ENCODE results near the gene TMEM81. TPM values are rescaled to one million over a fixed set of nuclear protein-coding genes. Genes with fewer than 3 reads are reported as not detected.

TMEM81 gene
- total RNA-seq, 4 donors from 2014 or later = 1.6 to 4.5 (median 2.9) TPM

GRCh38 chr1:205077934-205078311, 6.3 kb downstream of the TMEM81 start:
- Histone ChIP-seq H3K36me3 (peaks cover 0 to 11% of the 10 kb centered on the region in 2 donors), H3K4me3 (no peak overlapping the region), H3K9me3 (no peaks in the 10 kb centered on the region), H3K4me1 (no peaks in the 10 kb centered on the region), H3K27me3 (no peaks in the 10 kb centered on the region), H3K27ac (no peak overlapping the region)
- TF ChIP-seq CTCF (IDR thresholded peaks at IDR 0.05) (no peak), POLR2A (IDR thresholded peaks at IDR 0.05) (no peak), POLR2AphosphoS5 (IDR thresholded peaks at IDR 0.05) (no peak), EP300 (IDR thresholded peaks at IDR 0.05) (no peak)
- ATAC-seq = no peak
- 89 to 100% methylated on average over 1 of the region's 1 CpG for WGBS, 2 donors (ENCODE audit: low coverage in 1 of 2)

DNA sequence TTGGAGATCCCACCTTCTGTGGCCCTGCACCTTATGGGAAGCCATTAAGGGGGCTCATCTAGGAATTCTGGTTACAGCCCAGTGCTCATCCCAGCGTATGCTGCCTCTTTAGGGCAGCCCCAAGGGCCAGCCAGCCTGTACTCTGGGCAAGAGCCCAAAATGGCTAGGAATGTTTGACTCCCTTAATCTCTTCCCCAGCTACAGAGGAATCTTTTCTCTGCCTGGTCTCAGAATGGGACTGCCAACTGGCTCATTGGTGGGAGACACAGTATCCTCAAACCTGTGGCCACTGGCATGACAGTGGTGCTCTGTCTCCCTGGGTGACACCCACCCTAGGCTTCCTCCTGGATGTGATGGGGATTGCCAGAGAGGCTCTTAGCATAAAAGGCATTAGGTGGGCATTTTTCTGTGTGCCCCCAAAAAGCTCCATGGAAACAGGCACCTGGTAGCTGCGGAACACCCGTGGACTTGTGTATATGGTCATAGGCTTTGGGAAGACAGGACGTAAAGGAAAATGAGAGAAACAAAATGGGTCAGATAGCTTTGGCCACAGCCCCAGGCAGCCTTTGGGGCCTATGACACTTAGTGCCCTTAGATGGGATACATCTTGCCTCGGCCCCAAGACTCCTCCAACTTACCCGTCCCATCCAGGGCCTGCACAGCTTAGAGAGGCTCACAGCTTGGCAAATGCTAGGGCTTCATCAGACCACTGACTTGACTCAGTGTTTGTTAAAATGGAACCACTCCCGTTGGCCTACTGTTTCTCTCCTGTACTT, 6.9 kb downstream of the TMEM81 start:
- no peak for ATAC-seq
- H3K4me3 ChIP-seq = no peak overlapping the region
- 98% methylated on average over 5 of the region's 7 CpGs; no CpG with 5 or more reads in 1 of the 2 donors for WGBS, 2 donors (ENCODE audit: low coverage in 1 of 2)
- TF ChIP-seq EP300 (IDR thresholded peaks at IDR 0.05) (no peak), CTCF (IDR thresholded peaks at IDR 0.05) (no peak), POLR2AphosphoS5 (IDR thresholded peaks at IDR 0.05) (no peak), POLR2A (IDR thresholded peaks at IDR 0.05) (no peak)
- no peaks in the 10 kb centered on the region for H3K27me3 ChIP-seq
- peaks cover 0 to 5% of the 10 kb centered on the region in 2 donors for H3K36me3 ChIP-seq
- no peaks in the 10 kb centered on the region for H3K9me3 ChIP-seq
- H3K4me1 ChIP-seq = no peaks in the 10 kb centered on the region
- H3K27ac ChIP-seq = no peak overlapping the region

DNA sequence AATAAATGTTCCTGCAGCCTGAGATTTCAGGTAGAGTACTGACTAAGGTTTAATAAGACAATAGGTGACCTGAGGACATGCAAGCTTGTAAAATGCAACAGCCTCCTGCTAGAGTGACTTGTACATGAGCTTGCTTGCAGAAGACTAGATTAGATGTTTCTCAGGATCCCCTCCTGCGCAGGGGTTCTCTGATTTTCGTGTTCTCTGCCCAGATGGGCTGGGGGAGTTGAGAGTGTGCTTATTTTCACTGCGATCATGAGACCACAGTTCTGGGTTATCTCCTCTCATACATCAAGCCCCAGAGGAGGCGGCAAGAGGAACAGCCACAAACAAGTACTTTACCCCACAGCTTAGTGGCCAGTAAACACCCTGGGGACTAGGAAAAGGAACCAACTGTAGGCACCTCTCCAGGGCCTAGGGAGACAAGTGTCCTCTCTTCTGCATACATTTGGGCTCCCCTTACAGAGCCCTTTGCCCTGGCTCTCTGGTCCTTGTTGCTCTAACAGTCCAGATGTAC, 8.0 kb downstream of the TMEM81 start:
- no peak for TF ChIP-seq CTCF (IDR thresholded peaks at IDR 0.05)
- TF ChIP-seq EP300 (IDR thresholded peaks at IDR 0.05) = no peak
- TF ChIP-seq POLR2A (IDR thresholded peaks at IDR 0.05) = no peak
- no peak for TF ChIP-seq POLR2AphosphoS5 (IDR thresholded peaks at IDR 0.05)
- Histone ChIP-seq H3K9me3 (no peaks in the 10 kb centered on the region), H3K27ac (no peak overlapping the region), H3K4me3 (no peak overlapping the region), H3K27me3 (no peaks in the 10 kb centered on the region), H3K4me1 (no peaks in the 10 kb centered on the region), H3K36me3 (no peaks in the 10 kb centered on the region)
- WGBS, 2 donors (ENCODE audit: low coverage in 1 of 2) = 81 to 100% methylated on average over 1 to 4 of the region's 4 CpGs
- ATAC-seq = no peak

GRCh38 chr1:205075642-205076155, 8.6 kb downstream of the TMEM81 start:
- H3K4me1 ChIP-seq = no peaks in the 10 kb centered on the region
- TF ChIP-seq EP300 (IDR thresholded peaks at IDR 0.05) (no peak), CTCF (IDR thresholded peaks at IDR 0.05) (no peak), POLR2AphosphoS5 (IDR thresholded peaks at IDR 0.05) (no peak), POLR2A (IDR thresholded peaks at IDR 0.05) (no peak)
- no peaks in the 10 kb centered on the region for H3K36me3 ChIP-seq
- no peak overlapping the region for H3K4me3 ChIP-seq
- no peaks in the 10 kb centered on the region for H3K27me3 ChIP-seq
- H3K27ac ChIP-seq = no peak overlapping the region
- H3K9me3 ChIP-seq = no peaks in the 10 kb centered on the region
- WGBS, 2 donors (ENCODE audit: low coverage in 1 of 2) = 50 to 80% methylated on average over 1 to 3 of the region's 7 CpGs
- ATAC-seq = no peak

GRCh38 chr1:205074513-205074912, 9.7 kb downstream of the TMEM81 start:
- WGBS, 2 donors (ENCODE audit: low coverage in 1 of 2) = 80 to 100% methylated on average over 1 to 2 of the region's 7 CpGs
- H3K9me3 ChIP-seq = no peaks in the 10 kb centered on the region
- H3K36me3 ChIP-seq = no peaks in the 10 kb centered on the region
- H3K27ac ChIP-seq = no peak overlapping the region
- no peaks in the 10 kb centered on the region for H3K27me3 ChIP-seq
- no peaks in the 10 kb centered on the region for H3K4me1 ChIP-seq
- H3K4me3 ChIP-seq = no peak overlapping the region
- TF ChIP-seq POLR2AphosphoS5 (IDR thresholded peaks at IDR 0.05) = no peak
- no peak for TF ChIP-seq POLR2A (IDR thresholded peaks at IDR 0.05)
- no peak for TF ChIP-seq EP300 (IDR thresholded peaks at IDR 0.05)
- no peak for TF ChIP-seq CTCF (IDR thresholded peaks at IDR 0.05)
- no peak for ATAC-seq

Measured in gastroesophageal sphincter (tissue), 4 donors.